ENCODE data around the gene PZP. TPM values are rescaled to one million over a fixed set of nuclear protein-coding genes. Genes with fewer than 3 reads are reported as not detected.

Gene PZP
- 0.07 and 0.11 TPM in 2 replicates for polyA plus RNA-seq (2013)

DNA sequence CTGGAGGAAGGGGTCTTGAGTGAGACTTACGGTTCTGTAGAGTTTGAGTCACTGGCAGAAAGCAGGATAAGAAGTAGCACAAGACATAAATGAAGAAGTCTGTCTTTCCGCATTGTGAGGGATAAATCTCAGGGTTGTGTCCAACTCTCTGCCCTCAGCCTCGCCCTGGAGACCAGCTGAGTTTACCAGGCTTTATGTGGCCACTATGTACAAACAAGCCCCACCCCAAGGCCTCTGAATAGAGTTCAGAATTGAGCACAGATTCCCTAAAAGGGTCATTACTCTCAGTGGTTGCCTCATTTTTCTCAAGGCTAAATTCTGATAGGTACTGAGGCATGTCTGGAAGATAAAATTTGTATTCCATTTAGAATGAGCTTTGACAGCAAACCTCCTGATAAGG is at the start of gene PZP:
Gene PZP, minus strand, starts transcription at position 167 of the 400 bp plus-strand sequence. Its CDS starts 54 bp downstream, at position 113.
- Histone ChIP-seq H2AFZ (ENCODE audit: insufficient read depth, low read length, poor library complexity) (no peak within 1 kb of the TSS), H3K14ac (ENCODE audit: low read length) (no peak within 1 kb of the TSS), H2BK120ac (ENCODE audit: insufficient read depth, low read length, poor library complexity) (no peak within 1 kb of the TSS), H4K8ac (ENCODE audit: low read depth, low read length) (no peak within 1 kb of the TSS), H3K9ac (ENCODE audit: low read length) (no peak within 1 kb of the TSS), H4K91ac (ENCODE audit: low read depth, low read length) (no peak within 1 kb of the TSS), H3K23ac (ENCODE audit: low read length) (no peak within 1 kb of the TSS), H3K9me3 (ENCODE audit: insufficient read depth, low read depth, low read length) (no peaks in the 10 kb centered on the region), H3K79me2 (ENCODE audit: control insufficient read depth, insufficient read depth, low read length, poor library complexity) (no peaks in the 10 kb centered on the region), H3K4me1 (ENCODE audit: control insufficient read depth in 1 of 2, insufficient read depth in 2 of 2, low read length in 2 of 2) (no peaks in the 10 kb centered on the region), H2BK12ac (ENCODE audit: low read length) (no peak within 1 kb of the TSS), H3K36me3 (ENCODE audit: control insufficient read depth in 1 of 2, insufficient read depth in 2 of 2, low read length in 2 of 2) (no peaks in the 10 kb centered on the region), H2AK5ac (ENCODE audit: low read length) (no peak within 1 kb of the TSS), H2BK5ac (ENCODE audit: low read depth, low read length, poor library complexity) (no peak within 1 kb of the TSS), H3K27me3 (ENCODE audit: insufficient read depth, low read length) (no peaks in the 10 kb centered on the region), H3K4ac (ENCODE audit: low read depth, low read length) (no peak within 1 kb of the TSS), H3K27ac (ENCODE audit: low read depth, low read length) (no peak within 1 kb of the TSS), H3K4me2 (ENCODE audit: low read length) (no peak within 1 kb of the TSS), H3K4me3 (ENCODE audit: low read depth, low read length) (no peak within 1 kb of the TSS), H4K12ac (ENCODE audit: low read depth, low read length) (no peak within 1 kb of the TSS), H3K18ac (ENCODE audit: low read length) (no peak within 1 kb of the TSS), H3K79me1 (ENCODE audit: low read length) (no peaks in the 10 kb centered on the region)
- DNase-seq, result no peak
- WGBS (ENCODE audit: extremely low coverage, insufficient coverage, insufficient read length), result no CpG with 5 or more reads among the region's 3 CpGs

DNA sequence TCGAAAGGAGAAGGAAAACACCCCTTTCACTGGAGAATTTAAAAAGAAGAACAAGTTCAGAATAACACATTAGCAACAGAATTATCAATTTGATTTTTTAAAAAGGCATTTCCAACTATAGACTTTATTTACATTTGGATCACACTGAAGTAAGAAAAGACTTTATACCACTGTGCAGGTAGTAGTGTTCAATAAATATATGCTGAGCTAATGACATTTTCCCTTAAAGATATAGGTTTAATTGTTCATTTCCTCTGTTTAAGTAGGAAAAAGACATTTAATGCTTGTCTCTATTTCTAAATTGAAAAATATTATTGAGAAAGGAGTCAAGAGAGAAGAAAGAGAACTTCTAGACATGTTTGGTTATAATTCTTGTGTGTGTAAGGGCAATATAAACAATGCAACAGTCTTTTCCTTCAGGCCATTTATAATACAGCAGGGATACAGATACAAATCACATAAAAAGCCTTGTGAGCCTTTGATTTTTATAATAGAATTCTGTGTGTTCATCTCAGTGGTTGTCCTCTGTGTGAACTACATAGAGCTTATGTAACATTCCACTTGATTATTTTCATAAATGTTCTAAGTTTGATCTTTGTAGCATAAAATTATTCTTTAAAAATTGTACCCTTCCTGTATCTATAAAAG is 48.7 kb upstream of the PZP start:
- no peaks in the 10 kb centered on the region for H3K79me1 ChIP-seq (ENCODE audit: low read length)
- H4K12ac ChIP-seq (ENCODE audit: low read depth, low read length), result no peak overlapping the region
- no peak overlapping the region for H3K14ac ChIP-seq (ENCODE audit: low read length)
- no peak overlapping the region for H4K91ac ChIP-seq (ENCODE audit: low read depth, low read length)
- no peak overlapping the region for H2AFZ ChIP-seq (ENCODE audit: insufficient read depth, low read length, poor library complexity)
- no peak overlapping the region for H2AK5ac ChIP-seq (ENCODE audit: low read length)
- WGBS (ENCODE audit: extremely low coverage, insufficient coverage, insufficient read length), result no CpG with 5 or more reads among the region's 1 CpG
- H2BK5ac ChIP-seq (ENCODE audit: low read depth, low read length, poor library complexity), result no peak overlapping the region
- no peaks in the 10 kb centered on the region for H3K79me2 ChIP-seq (ENCODE audit: control insufficient read depth, insufficient read depth, low read length, poor library complexity)
- no peak overlapping the region for H3K4me2 ChIP-seq (ENCODE audit: low read length)
- H3K4me1 ChIP-seq (ENCODE audit: control insufficient read depth in 1 of 2, insufficient read depth in 2 of 2, low read length in 2 of 2), result no peaks in the 10 kb centered on the region
- H3K27me3 ChIP-seq (ENCODE audit: insufficient read depth, low read length), result no peaks in the 10 kb centered on the region
- no peak overlapping the region for H3K27ac ChIP-seq (ENCODE audit: low read depth, low read length)
- H3K18ac ChIP-seq (ENCODE audit: low read length), result no peak overlapping the region
- H2BK12ac ChIP-seq (ENCODE audit: low read length), result no peak overlapping the region
- no peak overlapping the region for H3K4ac ChIP-seq (ENCODE audit: low read depth, low read length)
- no peak overlapping the region for H3K4me3 ChIP-seq (ENCODE audit: low read depth, low read length)
- no peak overlapping the region for H2BK120ac ChIP-seq (ENCODE audit: insufficient read depth, low read length, poor library complexity)
- no peaks in the 10 kb centered on the region for H3K9me3 ChIP-seq (ENCODE audit: insufficient read depth, low read depth, low read length)
- H3K36me3 ChIP-seq (ENCODE audit: control insufficient read depth in 1 of 2, insufficient read depth in 2 of 2, low read length in 2 of 2), result no peaks in the 10 kb centered on the region
- DNase-seq, result no peak
- H3K23ac ChIP-seq (ENCODE audit: low read length), result no peak overlapping the region
- H4K8ac ChIP-seq (ENCODE audit: low read depth, low read length), result no peak overlapping the region
- no peak overlapping the region for H3K9ac ChIP-seq (ENCODE audit: low read length)

DNA sequence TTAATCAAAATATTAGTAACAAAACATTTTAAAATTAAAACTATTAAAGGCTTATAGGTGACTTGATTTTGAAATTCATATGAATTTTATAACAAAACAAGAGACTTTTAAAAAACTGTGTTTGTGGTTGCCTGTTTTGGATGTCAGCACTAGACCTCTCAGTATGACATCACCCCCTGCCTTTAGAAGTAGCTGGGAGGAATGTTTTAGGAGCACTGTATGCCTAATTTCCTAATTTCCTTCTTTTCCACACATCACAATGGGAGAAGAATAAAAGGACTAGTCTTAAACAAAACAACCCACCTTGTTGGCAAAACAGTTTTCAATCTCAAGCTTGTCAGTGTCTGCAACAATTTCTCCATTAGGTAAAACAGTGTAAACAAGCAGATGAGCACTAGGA is 48.1 kb upstream of the PZP start:
- Histone ChIP-seq H3K18ac (ENCODE audit: low read length) (no peak overlapping the region), H2BK120ac (ENCODE audit: insufficient read depth, low read length, poor library complexity) (no peak overlapping the region), H4K91ac (ENCODE audit: low read depth, low read length) (no peak overlapping the region), H2AFZ (ENCODE audit: insufficient read depth, low read length, poor library complexity) (no peak overlapping the region), H2BK5ac (ENCODE audit: low read depth, low read length, poor library complexity) (no peak overlapping the region), H3K23ac (ENCODE audit: low read length) (no peak overlapping the region), H2AK5ac (ENCODE audit: low read length) (no peak overlapping the region), H3K9me3 (ENCODE audit: insufficient read depth, low read depth, low read length) (no peaks in the 10 kb centered on the region), H3K4me3 (ENCODE audit: low read depth, low read length) (no peak overlapping the region), H3K4ac (ENCODE audit: low read depth, low read length) (no peak overlapping the region), H3K36me3 (ENCODE audit: control insufficient read depth in 1 of 2, insufficient read depth in 2 of 2, low read length in 2 of 2) (no peaks in the 10 kb centered on the region), H3K9ac (ENCODE audit: low read length) (no peak overlapping the region), H4K8ac (ENCODE audit: low read depth, low read length) (no peak overlapping the region), H3K4me1 (ENCODE audit: control insufficient read depth in 1 of 2, insufficient read depth in 2 of 2, low read length in 2 of 2) (no peaks in the 10 kb centered on the region), H3K4me2 (ENCODE audit: low read length) (no peak overlapping the region), H2BK12ac (ENCODE audit: low read length) (no peak overlapping the region), H3K27ac (ENCODE audit: low read depth, low read length) (no peak overlapping the region), H3K27me3 (ENCODE audit: insufficient read depth, low read length) (no peaks in the 10 kb centered on the region), H3K79me2 (ENCODE audit: control insufficient read depth, insufficient read depth, low read length, poor library complexity) (no peaks in the 10 kb centered on the region), H3K14ac (ENCODE audit: low read length) (no peak overlapping the region), H3K79me1 (ENCODE audit: low read length) (no peaks in the 10 kb centered on the region), H4K12ac (ENCODE audit: low read depth, low read length) (no peak overlapping the region)
- no peak for DNase-seq

DNA sequence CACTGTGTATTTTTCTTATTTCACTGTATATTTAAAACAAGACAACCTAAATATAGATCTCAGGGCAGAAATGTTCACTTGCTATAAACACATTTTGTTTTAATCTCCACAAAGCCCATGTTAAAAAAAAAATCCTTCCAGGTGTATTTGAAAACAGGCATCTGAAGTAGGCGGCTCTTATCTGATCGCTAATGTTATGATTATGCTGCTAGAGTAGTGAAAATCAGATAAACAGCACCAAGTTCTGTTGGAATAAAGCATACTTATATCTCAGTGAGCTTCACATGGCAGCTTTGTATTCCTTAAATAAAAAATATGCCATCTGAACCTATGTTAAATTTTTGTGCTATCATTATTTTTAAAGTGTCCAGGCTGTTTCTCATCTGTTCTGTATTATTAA is 47.6 kb upstream of the PZP start:
- Histone ChIP-seq H3K23ac (ENCODE audit: low read length) (no peak overlapping the region), H3K4ac (ENCODE audit: low read depth, low read length) (no peak overlapping the region), H3K79me1 (ENCODE audit: low read length) (no peaks in the 10 kb centered on the region), H4K91ac (ENCODE audit: low read depth, low read length) (no peak overlapping the region), H3K9me3 (ENCODE audit: insufficient read depth, low read depth, low read length) (no peaks in the 10 kb centered on the region), H2BK12ac (ENCODE audit: low read length) (no peak overlapping the region), H4K12ac (ENCODE audit: low read depth, low read length) (no peak overlapping the region), H3K27me3 (ENCODE audit: insufficient read depth, low read length) (no peaks in the 10 kb centered on the region), H2BK5ac (ENCODE audit: low read depth, low read length, poor library complexity) (no peak overlapping the region), H3K79me2 (ENCODE audit: control insufficient read depth, insufficient read depth, low read length, poor library complexity) (no peaks in the 10 kb centered on the region), H3K36me3 (ENCODE audit: control insufficient read depth in 1 of 2, insufficient read depth in 2 of 2, low read length in 2 of 2) (no peaks in the 10 kb centered on the region), H3K27ac (ENCODE audit: low read depth, low read length) (no peak overlapping the region), H3K4me2 (ENCODE audit: low read length) (no peak overlapping the region), H2AFZ (ENCODE audit: insufficient read depth, low read length, poor library complexity) (no peak overlapping the region), H2BK120ac (ENCODE audit: insufficient read depth, low read length, poor library complexity) (no peak overlapping the region), H4K8ac (ENCODE audit: low read depth, low read length) (no peak overlapping the region), H2AK5ac (ENCODE audit: low read length) (no peak overlapping the region), H3K4me1 (ENCODE audit: control insufficient read depth in 1 of 2, insufficient read depth in 2 of 2, low read length in 2 of 2) (no peaks in the 10 kb centered on the region), H3K18ac (ENCODE audit: low read length) (no peak overlapping the region), H3K4me3 (ENCODE audit: low read depth, low read length) (no peak overlapping the region), H3K14ac (ENCODE audit: low read length) (no peak overlapping the region), H3K9ac (ENCODE audit: low read length) (no peak overlapping the region)
- DNase-seq, result peak in 1 of 2 donors; percentile 17
- WGBS (ENCODE audit: extremely low coverage, insufficient coverage, insufficient read length), result no CpG with 5 or more reads among the region's 2 CpGs
